22Rv1 (cell line): ENCODE measurements around the gene WNT2B.

ENCODE experiments used
- ZFX ChIP-seq: fragments of 450-650 bp; IDR thresholded peaks from 2 replicates; pipeline ENCODE4 v1.6.1; 2017; ENCODE audit warnings: antibody characterized with exemption, borderline replicate concordance
- TF ChIP-seq, protein P1 (sequence below): fragments of 450-650 bp; IDR thresholded peaks from 2 replicates; pipeline ENCODE4 v1.5.1; 2017; ENCODE audit warnings: mild to moderate bottlenecking

DNA sequence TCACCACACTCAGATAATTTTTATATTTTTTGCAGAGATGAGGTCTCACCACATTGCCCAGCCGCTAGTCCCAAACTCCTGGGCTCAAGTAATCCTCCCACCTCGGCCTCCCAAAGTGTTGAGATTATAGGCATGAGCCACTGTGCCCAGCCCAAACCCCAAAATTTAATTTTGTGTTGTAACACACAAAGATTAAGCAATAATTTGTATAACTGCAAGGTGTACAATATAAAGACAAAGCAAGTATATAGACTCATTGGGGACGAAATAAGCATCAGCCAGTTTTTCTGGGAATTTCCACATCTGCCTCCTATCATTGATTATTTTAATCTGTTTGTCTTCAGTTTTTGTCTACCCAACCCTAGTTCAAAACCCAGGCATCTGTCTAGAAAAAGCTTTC lies 67.5 kb downstream of the WNT2B start:
- TF ChIP-seq, protein P1, sequence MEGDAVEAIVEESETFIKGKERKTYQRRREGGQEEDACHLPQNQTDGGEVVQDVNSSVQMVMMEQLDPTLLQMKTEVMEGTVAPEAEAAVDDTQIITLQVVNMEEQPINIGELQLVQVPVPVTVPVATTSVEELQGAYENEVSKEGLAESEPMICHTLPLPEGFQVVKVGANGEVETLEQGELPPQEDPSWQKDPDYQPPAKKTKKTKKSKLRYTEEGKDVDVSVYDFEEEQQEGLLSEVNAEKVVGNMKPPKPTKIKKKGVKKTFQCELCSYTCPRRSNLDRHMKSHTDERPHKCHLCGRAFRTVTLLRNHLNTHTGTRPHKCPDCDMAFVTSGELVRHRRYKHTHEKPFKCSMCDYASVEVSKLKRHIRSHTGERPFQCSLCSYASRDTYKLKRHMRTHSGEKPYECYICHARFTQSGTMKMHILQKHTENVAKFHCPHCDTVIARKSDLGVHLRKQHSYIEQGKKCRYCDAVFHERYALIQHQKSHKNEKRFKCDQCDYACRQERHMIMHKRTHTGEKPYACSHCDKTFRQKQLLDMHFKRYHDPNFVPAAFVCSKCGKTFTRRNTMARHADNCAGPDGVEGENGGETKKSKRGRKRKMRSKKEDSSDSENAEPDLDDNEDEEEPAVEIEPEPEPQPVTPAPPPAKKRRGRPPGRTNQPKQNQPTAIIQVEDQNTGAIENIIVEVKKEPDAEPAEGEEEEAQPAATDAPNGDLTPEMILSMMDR, result no peak
- no peak for TF ChIP-seq ZFX
